Activated T-cell treated with anti-CD3 and anti-CD28 coated beads for 24 hours (primary cell): Measurements from ENCODE around the gene GALNT10.

Experiments used
- DNase-seq: peaks from one replicate; pipeline ENCODE4 v3.0.0-alpha.2; 2020; ENCODE audit warnings: low read depth

Gene GALNT10

GRCh38 chr5:154385236-154385512 is 194.6 kb downstream of the GALNT10 start:
- DNase-seq = no peak

- no peak for DNase-seq
These were observed 196.6 kb downstream of the GALNT10 start for GRCh38 chr5:154386952-154387629.

GRCh38 chr5:154388842-154389241 is 198.3 kb downstream of the GALNT10 start:
- DNase-seq = no peak

- no peak for DNase-seq
These were observed 199.6 kb downstream of the GALNT10 start for GRCh38 chr5:154390096-154390495.

GRCh38 chr5:154390746-154391359 is 200.3 kb downstream of the GALNT10 start:
- DNase-seq = no peak

- DNase-seq = no peak
These were observed 201.3 kb downstream of the GALNT10 start for GRCh38 chr5:154391788-154392187.

- DNase-seq = no peak
These were observed 203.3 kb downstream of the GALNT10 start for GRCh38 chr5:154393850-154394249.

- DNase-seq = no peak
These were observed 203.8 kb downstream of the GALNT10 start for GRCh38 chr5:154394307-154394706.

GRCh38 chr5:154395407-154396106 is 205.0 kb downstream of the GALNT10 start:
- no peak for DNase-seq

- DNase-seq = no peak
These were observed 205.6 kb downstream of the GALNT10 start for GRCh38 chr5:154396128-154396527.

- DNase-seq = no peak
These were observed 207.3 kb downstream of the GALNT10 start for GRCh38 chr5:154397652-154398406.

- DNase-seq = no peak
These were observed 210.1 kb downstream of the GALNT10 start for GRCh38 chr5:154400678-154401077.

- no peak for DNase-seq
These were observed 210.8 kb downstream of the GALNT10 start for GRCh38 chr5:154401355-154401754.

- no peak for DNase-seq
These were observed 211.4 kb downstream of the GALNT10 start for GRCh38 chr5:154401931-154402330.

- no peak for DNase-seq
These were observed 212.1 kb downstream of the GALNT10 start for GRCh38 chr5:154402611-154403010.

GRCh38 chr5:154403234-154403633 is 212.7 kb downstream of the GALNT10 start:
- no peak for DNase-seq

- DNase-seq = no peak
These were observed 213.3 kb downstream of the GALNT10 start for GRCh38 chr5:154403776-154404387.

GRCh38 chr5:154405078-154405792 is 214.7 kb downstream of the GALNT10 start:
- DNase-seq = peak; percentile 62

- DNase-seq = no peak
These were observed 215.7 kb downstream of the GALNT10 start for GRCh38 chr5:154406231-154406630.

GRCh38 chr5:154406826-154407225 is 216.3 kb downstream of the GALNT10 start:
- no peak for DNase-seq

GRCh38 chr5:154408811-154409210 is 218.3 kb downstream of the GALNT10 start:
- DNase-seq = no peak
